Retina (tissue), 1 donor: ENCODE data around the gene SEMA3C.

Experiments
- DNase-seq: peaks from one replicate; pipeline ENCODE4 v3.0.0-alpha.2; 2016

The SEMA3C gene

DNA sequence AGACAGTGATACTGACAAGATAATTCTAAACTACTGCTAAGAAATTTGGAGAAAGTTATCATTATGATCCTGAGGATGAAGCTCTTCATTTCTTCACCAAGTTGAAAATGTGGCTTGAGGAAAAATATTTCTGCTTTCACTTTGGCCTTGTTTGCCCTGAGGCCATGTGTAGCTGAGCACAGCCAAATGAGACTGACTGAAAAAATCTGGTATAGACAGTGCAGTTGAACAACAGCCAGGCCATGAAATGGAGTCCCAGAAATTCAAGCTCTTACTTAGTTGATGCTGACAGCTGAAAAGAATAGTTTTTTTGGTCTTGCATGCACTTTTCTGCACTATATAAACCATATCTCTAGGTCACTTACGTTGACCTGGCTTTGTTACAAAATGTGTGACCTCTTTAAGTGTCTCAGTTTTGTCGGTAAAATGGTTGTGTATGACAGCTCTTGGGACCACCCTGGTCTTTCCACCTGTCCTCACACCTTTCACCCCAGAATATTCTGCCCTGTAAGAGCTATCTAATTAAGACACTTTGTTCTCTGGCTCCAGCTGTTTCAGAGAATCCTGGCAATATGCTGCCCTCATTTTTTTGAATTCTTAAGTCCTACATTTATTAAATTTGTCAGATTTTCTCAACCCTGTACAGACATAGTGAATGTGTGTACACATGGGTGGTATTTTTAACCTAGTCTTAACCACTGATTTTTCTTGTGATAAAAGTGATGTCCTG lies 189.1 kb downstream of the SEMA3C start:
- no peak for DNase-seq

- DNase-seq, result no peak
Measured at GRCh38 chr7:80726666-80727065, 192.2 kb downstream of the SEMA3C start.

GRCh38 chr7:80725181-80725611 lies 193.7 kb downstream of the SEMA3C start:
- DNase-seq, result no peak

GRCh38 chr7:80724249-80724871 lies 194.5 kb downstream of the SEMA3C start:
- no peak for DNase-seq

DNA sequence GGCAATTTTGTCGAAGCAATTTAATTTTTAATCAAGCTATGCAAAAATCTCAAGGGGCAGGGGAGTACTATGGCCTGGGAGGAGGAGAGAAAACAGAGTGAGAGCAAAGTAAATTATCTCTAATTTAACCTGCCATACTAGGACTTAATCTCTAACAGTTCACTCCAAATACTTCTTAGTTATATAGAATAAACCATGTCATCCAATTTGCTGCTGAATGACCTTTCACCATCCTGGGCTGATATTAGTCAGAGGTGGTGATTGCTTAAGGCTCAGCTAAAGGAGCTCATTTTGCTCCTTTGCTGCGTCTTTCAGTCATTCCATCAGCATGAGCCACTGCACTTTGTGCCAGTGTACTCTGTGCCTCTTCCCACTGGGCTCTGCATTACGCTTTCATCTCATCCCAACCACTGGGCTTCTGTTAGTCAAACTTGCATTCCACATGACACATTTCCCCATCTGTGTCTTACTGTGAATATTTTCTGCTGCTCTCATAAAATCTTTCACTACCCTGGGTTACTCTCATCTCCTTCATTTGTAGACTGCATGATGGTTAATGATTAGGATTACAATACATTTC lies 196.1 kb downstream of the SEMA3C start:
- peak; percentile 16 for DNase-seq

GRCh38 chr7:80721883-80722615 lies 196.8 kb downstream of the SEMA3C start:
- peak; percentile 18 for DNase-seq

DNA sequence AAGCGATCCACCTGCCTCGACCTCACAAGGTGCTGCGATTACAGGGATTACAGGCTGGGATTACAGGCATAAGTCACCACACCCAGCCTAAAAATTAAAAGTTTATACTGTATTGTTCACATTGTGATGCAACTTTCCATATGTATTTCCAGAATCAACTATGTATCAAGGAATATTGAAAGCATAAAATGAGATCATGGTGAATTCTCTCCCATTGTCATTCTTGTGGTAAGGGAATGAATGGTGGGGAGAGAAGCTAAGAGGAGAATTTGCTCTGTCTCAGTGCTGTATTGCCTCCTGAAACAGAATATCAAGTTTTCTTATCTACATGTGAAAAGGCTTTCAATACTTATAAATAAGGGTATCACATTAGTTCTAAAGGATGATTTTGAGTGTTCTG lies 198.7 kb downstream of the SEMA3C start:
- no peak for DNase-seq

DNA sequence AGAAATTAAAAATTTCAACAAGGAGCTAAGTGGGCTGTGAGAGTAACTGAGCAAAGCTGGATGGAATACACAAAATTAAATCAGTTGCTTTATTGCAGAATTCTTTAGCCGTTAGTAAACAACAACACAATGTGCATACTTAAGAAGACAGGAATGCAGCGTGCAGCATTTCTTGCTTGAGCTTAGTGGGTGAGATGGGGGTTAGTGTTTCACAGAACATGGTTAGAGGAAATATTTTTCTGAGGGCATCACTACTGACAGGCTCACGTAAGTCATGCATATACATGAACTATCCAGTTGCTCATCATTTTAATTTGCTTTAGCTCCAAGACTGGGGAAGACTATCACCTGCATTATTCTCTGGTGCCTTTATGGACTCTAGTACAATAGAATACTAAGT lies 199.6 kb downstream of the SEMA3C start:
- DNase-seq, result no peak

DNA sequence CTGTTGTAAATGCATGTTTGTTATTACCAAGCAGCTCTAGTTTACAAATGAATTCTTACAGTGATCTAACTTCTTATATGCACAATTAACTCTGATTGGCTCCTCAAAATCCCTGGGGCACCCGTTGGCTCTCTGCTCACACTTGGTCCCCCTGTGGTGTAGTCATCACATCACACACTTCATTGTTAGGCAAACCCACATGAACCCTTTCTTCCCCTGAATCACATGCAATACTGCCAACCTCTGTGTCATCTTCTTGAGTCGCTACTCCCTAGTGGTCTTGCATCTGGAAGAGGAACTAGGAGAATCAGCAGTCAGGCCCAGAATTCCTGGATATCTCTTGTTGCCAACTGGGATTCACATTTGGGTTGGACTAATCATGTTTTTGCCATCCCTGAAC lies 207.3 kb downstream of the SEMA3C start:
- DNase-seq, result no peak

GRCh38 chr7:80708123-80708522 lies 210.7 kb downstream of the SEMA3C start:
- no peak for DNase-seq

GRCh38 chr7:80707318-80707717 lies 211.5 kb downstream of the SEMA3C start:
- no peak for DNase-seq

DNA sequence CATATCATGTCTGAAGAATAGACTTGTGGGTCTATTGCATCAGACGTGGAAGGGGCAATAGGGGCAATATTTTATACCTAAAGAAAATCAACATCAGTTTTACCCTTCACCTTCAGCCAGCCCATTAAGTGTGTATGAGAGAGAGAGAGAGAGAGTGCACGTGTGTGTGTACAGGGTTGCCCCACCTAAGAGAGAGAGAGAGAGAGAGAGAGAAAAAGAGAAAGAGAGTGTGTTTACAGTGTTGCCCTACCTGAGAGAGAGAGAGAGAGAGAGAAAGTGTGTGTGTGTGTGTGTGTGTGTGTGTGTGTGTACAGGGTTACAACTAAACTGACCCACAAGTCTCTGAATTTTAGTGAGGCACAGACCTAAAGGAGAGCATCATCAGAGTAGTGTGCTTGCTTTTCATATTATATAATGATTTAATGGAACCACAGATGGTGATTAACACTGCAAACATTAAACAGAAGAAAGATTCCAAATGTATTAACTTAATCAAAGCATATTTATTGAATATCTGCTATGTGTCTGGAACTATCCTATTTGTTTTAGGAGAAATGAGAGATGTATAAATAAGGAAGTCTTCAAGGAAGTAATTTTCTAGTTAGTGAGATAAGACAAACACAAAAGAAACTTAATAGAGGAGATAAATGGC lies 213.6 kb downstream of the SEMA3C start:
- no peak for DNase-seq

GRCh38 chr7:80703272-80703671 lies 215.6 kb downstream of the SEMA3C start:
- no peak for DNase-seq

DNA sequence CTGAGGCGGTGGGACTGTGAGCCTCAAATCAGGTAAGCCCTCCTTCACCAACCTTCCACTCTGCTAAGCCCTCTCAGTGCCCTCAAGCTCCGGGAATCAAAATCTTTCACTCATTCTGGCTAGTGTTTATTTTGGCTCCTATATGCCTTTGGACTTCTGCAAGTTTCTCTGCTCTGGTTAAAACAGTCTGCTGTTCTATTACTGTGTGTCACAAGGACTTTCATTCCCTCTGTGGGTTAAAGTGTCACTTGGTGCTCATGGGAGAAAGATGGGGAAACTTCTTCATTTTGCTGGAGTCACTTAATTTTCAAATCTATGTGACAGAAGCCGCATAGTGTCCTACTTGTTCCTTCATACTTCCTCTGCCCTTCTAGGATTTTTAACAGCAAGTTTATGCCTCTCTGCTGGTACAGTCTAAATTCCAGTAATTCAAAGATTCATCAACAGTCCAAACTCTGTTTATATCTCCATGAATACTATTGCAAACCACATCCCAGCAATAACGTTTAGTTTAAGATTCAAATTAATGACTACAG lies 219.1 kb downstream of the SEMA3C start:
- DNase-seq, result no peak

DNA sequence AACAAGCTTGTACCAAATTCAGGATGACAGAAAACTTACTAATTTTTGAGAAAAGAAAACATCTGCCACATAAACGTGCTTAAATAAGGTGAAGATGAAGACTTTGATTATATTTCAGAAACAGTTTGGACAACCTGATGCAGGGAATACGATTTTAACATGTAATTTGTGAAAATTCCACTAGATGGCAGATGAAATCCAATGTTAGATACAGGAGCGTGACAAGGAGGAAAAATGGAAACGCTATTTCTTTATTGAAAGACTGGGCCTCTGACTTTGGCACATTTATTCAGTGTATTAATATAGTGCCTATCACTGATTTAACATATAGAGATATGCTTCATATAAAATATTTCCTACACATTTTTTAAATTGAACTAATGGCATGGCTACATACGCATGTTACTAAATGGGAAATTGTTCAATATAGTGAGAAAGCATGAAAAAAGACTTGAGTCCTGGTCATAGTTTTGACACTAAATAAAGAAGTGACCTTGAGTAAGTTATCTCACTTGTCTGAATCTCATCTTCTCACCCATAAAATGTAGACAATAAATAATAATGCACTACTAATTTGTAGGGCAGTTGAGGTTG lies 219.7 kb downstream of the SEMA3C start:
- peak; percentile 34 for DNase-seq
